Neural cell (in vitro differentiated cells): Measurements from ENCODE around the gene FCRL1.

ENCODE experiments used
- CTCF ChIP-seq: fragments of 450-650 bp; IDR thresholded peaks from 2 replicates; pipeline ENCODE4 v1.5.1; 2014; ENCODE audit warnings: antibody characterized with exemption, mild to moderate bottlenecking, moderate library complexity; ENCODE audit not compliant: poor library complexity, severe bottlenecking
- POLR2AphosphoS5 ChIP-seq: IDR thresholded peaks from 2 replicates; pipeline ENCODE4 v1.6.1; 2012
- RAD21 ChIP-seq: fragments of 450-650 bp; conservative IDR thresholded peaks from 2 replicates; pipeline ENCODE4 v1.6.1; 2014; ENCODE audit warnings: antibody characterized with exemption, mild to moderate bottlenecking, moderate library complexity
- REST ChIP-seq: IDR thresholded peaks from 2 replicates; pipeline ENCODE4 v1.6.1; 2012; ENCODE audit warnings: borderline replicate concordance
- SMC3 ChIP-seq: fragments of 450-650 bp; conservative IDR thresholded peaks from 2 replicates; pipeline ENCODE4 v1.6.1; 2014; ENCODE audit warnings: antibody characterized with exemption, mild to moderate bottlenecking, moderate library complexity; ENCODE audit not compliant: poor library complexity

GRCh38 chr1:157770442-157771043 lies 49.4 kb downstream of the FCRL1 start:
- TF ChIP-seq CTCF (no peak), REST (no peak), POLR2AphosphoS5 (no peak), SMC3 (no peak), RAD21 (no peak)
